HepG2 (cell line): ENCODE results near the gene JPT1. TPM values are rescaled to one million over a fixed set of nuclear protein-coding genes. Genes with fewer than 3 reads are reported as not detected.
A peak's percentile ranks its signal among the peaks of the same experiment; 100 is the strongest.

Experiments
- HDAC1 ChIP-seq: sonication (generic); formaldehyde crosslinking; IDR thresholded peaks from 2 replicates; pipeline ENCODE4 v1.5.1; 2020; ENCODE audit warnings: mild to moderate bottlenecking, missing genetic modification reagents
- JARID2 ChIP-seq: sonication (generic); formaldehyde crosslinking; IDR thresholded peaks from 2 replicates; pipeline ENCODE4 v1.8.1; 2023; ENCODE audit warnings: missing genetic modification reagents, inconsistent platforms; ENCODE audit not compliant: insufficient replicate concordance
- KDM2A ChIP-seq: sonication (generic); formaldehyde crosslinking; IDR thresholded peaks from 2 replicates; pipeline ENCODE4 v1.4.0; 2020; ENCODE audit warnings: low read depth, missing genetic modification reagents, borderline replicate concordance
- LCORL ChIP-seq, 2 experiments: fragments of 450-650 bp in 1 of 2; sonication (generic) in 1 of 2; formaldehyde crosslinking in 1 of 2; IDR thresholded peaks; 2 replicates each; pipeline versions ENCODE4 v1.5.0 to v1.6.1; 2017 to 2020; ENCODE audit warnings: antibody characterized with exemption in 1 of 2, missing genetic modification reagents in 1 of 2
- MBNL3 ChIP-seq: fragments of 250-450 bp; sonication (Bioruptor Pico); conservative IDR thresholded peaks from 2 replicates; pipeline ENCODE4 v1.8.0; 2022; ENCODE audit warnings: mild to moderate bottlenecking, inconsistent platforms
- NPAS2 ChIP-seq: sonication (generic); formaldehyde crosslinking; IDR thresholded peaks from 2 replicates; pipeline ENCODE4 v1.8.0; 2022; ENCODE audit warnings: mild to moderate bottlenecking, missing genetic modification reagents, borderline replicate concordance
- PTBP1 ChIP-seq: fragments of 200-400 bp; formaldehyde crosslinking; IDR thresholded peaks from 2 replicates; pipeline ENCODE4 v1.6.1; 2018; ENCODE audit warnings: low read length, low read depth; ENCODE audit not compliant: poor library complexity, severe bottlenecking
- RFXANK ChIP-seq: IDR thresholded peaks from 2 replicates; pipeline ENCODE4 v1.6.1; 2016
- RXRA ChIP-seq: sonication (generic); formaldehyde crosslinking; IDR thresholded peaks from 2 replicates; pipeline ENCODE4 v1.5.1; 2020; ENCODE audit warnings: missing genetic modification reagents
- SAFB2 ChIP-seq: sonication (generic); formaldehyde crosslinking; IDR thresholded peaks from 2 replicates; pipeline ENCODE4 v1.5.1; 2020; ENCODE audit warnings: missing genetic modification reagents, low read depth, mild to moderate bottlenecking, borderline replicate concordance
- THAP11 ChIP-seq: IDR thresholded peaks from 2 replicates; pipeline ENCODE4 v1.6.1; 2016; ENCODE audit warnings: missing biosample characterization, missing genetic modification reagents
- XBP1 ChIP-seq: sonication (generic); formaldehyde crosslinking; IDR thresholded peaks from 2 replicates; pipeline ENCODE4 v1.5.0; 2020; ENCODE audit warnings: missing genetic modification reagents
- ZBTB1 ChIP-seq: sonication (generic); formaldehyde crosslinking; IDR thresholded peaks from 2 replicates; pipeline ENCODE4 v1.4.0; 2020; ENCODE audit warnings: missing genetic modification reagents, borderline replicate concordance
- ZC3H13 ChIP-seq: sonication (generic); formaldehyde crosslinking; IDR thresholded peaks from 2 replicates; pipeline ENCODE4 v1.8.1; 2023; ENCODE audit warnings: mild to moderate bottlenecking, missing genetic modification reagents, moderate library complexity
- ZFP36L1 ChIP-seq: sonication (generic); formaldehyde crosslinking; IDR thresholded peaks from 2 replicates; pipeline ENCODE4 v1.8.0; 2022; ENCODE audit warnings: mild to moderate bottlenecking, missing genetic modification reagents, moderate library complexity
- ZKSCAN1 ChIP-seq: fragments of 150-350 bp; IDR thresholded peaks from 2 replicates; pipeline ENCODE4 v1.6.1; 2014; ENCODE audit warnings: low read length
- ZNF260 ChIP-seq: sonication (generic); formaldehyde crosslinking; IDR thresholded peaks from 2 replicates; pipeline ENCODE4 v1.4.0; 2020; ENCODE audit warnings: missing genetic modification reagents, low read depth, mild to moderate bottlenecking, borderline replicate concordance
- ZNF292 ChIP-seq: sonication (generic); formaldehyde crosslinking; IDR thresholded peaks from 2 replicates; pipeline ENCODE4 v1.8.1; 2022; ENCODE audit warnings: mild to moderate bottlenecking, low read depth, missing genetic modification reagents, borderline replicate concordance
- ZNF3 ChIP-seq: IDR thresholded peaks from 2 replicates; pipeline ENCODE4 v1.7.0; 2017; ENCODE audit warnings: inconsistent platforms
- ZNF331 ChIP-seq: sonication (generic); formaldehyde crosslinking; IDR thresholded peaks from 2 replicates; pipeline ENCODE4 v1.4.0; 2020; ENCODE audit warnings: missing genetic modification reagents
- ZNF766 ChIP-seq: sonication (generic); formaldehyde crosslinking; IDR thresholded peaks from 2 replicates; pipeline ENCODE4 v1.5.0; 2020; ENCODE audit warnings: missing genetic modification reagents, borderline replicate concordance
- ZZZ3 ChIP-seq: sonication (generic); formaldehyde crosslinking; IDR thresholded peaks from 2 replicates; pipeline ENCODE4 v1.4.0; 2020; ENCODE audit warnings: missing genetic modification reagents, mild to moderate bottlenecking, borderline replicate concordance
- polyA plus RNA-seq, 8 experiments: library from polyadenylated mRNA; depleted of rRNA in 3 of 8; stranded (reverse) in 7 of 8; unstranded in 1 of 8; fragments of >200 nt; fragmentation: Illumina TruSeq in 4 of 8; extraction: Trizol in 4 of 8; gene quantifications; 2 replicates each; pipeline versions ENCODE4 v1.2.1 to v1.2.3, GENCODE V29; 2011 to 2016; ENCODE audit warnings: low read depth in 4 of 8, missing spikeins in 1 of 8, mixed read lengths in 1 of 8; ENCODE audit not compliant: insufficient read depth in 1 of 8
- total RNA-seq, 5 experiments: library from RNA; depleted of rRNA; stranded (reverse); fragments of >200 nt; fragmentation: Illumina TruSeq; extraction: Trizol; gene quantifications; 2 replicates each; pipeline ENCODE4 v1.2.3, GENCODE V29; 2016; ENCODE audit warnings: low read depth in 1 of 5
- TF ChIP-seq, protein P1 (sequence below): conservative IDR thresholded peaks from 2 replicates; pipeline ENCODE4 v1.6.1; 2018; ENCODE audit warnings: missing genetic modification reagents
- TF ChIP-seq, protein P2 (sequence below): sonication (generic); formaldehyde crosslinking; IDR thresholded peaks from 2 replicates; pipeline ENCODE4 v1.4.0; 2020; ENCODE audit warnings: missing genetic modification reagents
- TF ChIP-seq, protein P3 (sequence below): sonication (generic); formaldehyde crosslinking; IDR thresholded peaks from 2 replicates; pipeline ENCODE4 v1.4.0; 2020; ENCODE audit warnings: low read depth, mild to moderate bottlenecking, missing genetic modification reagents
- TF ChIP-seq, protein P4 (sequence below): IDR thresholded peaks from 2 replicates; pipeline ENCODE4 v1.6.1; 2016; ENCODE audit warnings: control low read depth

The JPT1 gene
- total and polyA plus RNA-seq, 2 of the 13 experiments (the other 11 are each of a cell fraction or from before 2014, with no cell fraction given): 43.3 to 256 TPM

DNA sequence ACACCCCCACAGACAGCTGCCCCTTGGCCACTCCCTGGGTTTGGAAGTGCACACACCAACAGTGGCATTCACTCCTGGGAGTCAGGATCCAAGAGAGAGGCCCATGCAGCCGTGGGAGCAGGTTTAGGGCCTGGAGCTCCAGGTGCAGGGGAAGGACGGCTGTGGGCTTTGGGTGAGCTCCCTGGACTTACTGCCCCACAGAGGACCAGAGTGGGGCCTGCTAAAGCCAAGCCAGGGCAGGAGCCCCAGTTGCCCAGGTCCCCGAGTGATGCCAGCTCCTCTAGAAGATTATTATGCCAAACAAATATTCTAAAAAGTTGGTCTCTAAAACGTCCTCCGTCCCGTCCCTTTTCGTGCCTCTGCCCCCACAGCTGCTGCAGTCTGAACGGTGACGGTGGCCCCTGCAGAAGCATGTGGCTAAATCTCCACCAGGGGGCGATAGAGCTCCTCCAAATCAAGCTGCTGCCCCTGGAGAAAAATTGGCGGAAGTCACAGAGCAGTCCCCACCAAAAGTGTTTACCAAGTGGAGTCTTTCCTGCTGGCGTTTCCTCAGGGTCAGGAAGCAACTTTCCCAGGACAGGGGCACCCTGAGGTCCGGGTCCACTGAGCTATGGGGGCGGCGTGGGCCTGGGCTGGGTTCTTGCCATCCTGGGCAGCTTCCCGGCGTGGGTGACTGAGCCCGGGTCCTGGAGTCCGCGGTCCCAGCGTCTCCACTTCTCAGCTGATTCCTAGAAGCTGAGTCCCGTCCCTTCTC, 40.3 kb downstream of the JPT1 start (continued):
- TF ChIP-seq PTBP1 (no peak), THAP11 (CRISPR knock-in tag) (peak; percentile 60), RFXANK (CRISPR knock-in tag) (no peak), NPAS2 (CRISPR knock-in tag) (no peak), HDAC1 (CRISPR knock-in tag) (no peak; the same call in 1 of the 2 replicates), MBNL3 (CRISPR knock-in tag) (no peak), ZNF766 (CRISPR knock-in tag) (no peak), ZNF3 (CRISPR knock-in tag) (no peak), ZNF331 (0 out of 2 replicates have a peak, but pooled peaks have one; percentile 26), ZFP36L1 (CRISPR knock-in tag) (no peak), ZZZ3 (CRISPR knock-in tag) (peak; percentile 73), ZNF292 (CRISPR knock-in tag) (no peak), ZNF260 (CRISPR knock-in tag) (no peak), RXRA (CRISPR knock-in tag) (peak; percentile 13; the same call in 1 of the 2 replicates), ZKSCAN1 (no peak), LCORL (IDR thresholded peaks at IDR 0.05) (no peak), LCORL (CRISPR knock-in tag; IDR thresholded peaks at IDR 0.05) (peak; percentile 80; the same call in 1 of the 2 replicates), ZBTB1 (no peak), JARID2 (CRISPR knock-in tag) (no peak), ZC3H13 (CRISPR knock-in tag) (no peak), KDM2A (CRISPR knock-in tag) (peak; percentile 58; the same call in 1 of the 2 replicates), SAFB2 (CRISPR knock-in tag) (no peak; the same call in 1 of the 2 replicates), XBP1 (no peak)
- TF ChIP-seq, protein P1, sequence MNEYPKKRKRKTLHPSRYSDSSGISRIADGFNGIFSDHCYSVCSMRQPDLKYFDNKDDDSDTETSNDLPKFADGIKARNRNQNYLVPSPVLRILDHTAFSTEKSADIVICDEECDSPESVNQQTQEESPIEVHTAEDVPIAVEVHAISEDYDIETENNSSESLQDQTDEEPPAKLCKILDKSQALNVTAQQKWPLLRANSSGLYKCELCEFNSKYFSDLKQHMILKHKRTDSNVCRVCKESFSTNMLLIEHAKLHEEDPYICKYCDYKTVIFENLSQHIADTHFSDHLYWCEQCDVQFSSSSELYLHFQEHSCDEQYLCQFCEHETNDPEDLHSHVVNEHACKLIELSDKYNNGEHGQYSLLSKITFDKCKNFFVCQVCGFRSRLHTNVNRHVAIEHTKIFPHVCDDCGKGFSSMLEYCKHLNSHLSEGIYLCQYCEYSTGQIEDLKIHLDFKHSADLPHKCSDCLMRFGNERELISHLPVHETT (CRISPR knock-in tag): peak; percentile 63; the same call in 1 of the 2 replicates
- TF ChIP-seq, protein P2, sequence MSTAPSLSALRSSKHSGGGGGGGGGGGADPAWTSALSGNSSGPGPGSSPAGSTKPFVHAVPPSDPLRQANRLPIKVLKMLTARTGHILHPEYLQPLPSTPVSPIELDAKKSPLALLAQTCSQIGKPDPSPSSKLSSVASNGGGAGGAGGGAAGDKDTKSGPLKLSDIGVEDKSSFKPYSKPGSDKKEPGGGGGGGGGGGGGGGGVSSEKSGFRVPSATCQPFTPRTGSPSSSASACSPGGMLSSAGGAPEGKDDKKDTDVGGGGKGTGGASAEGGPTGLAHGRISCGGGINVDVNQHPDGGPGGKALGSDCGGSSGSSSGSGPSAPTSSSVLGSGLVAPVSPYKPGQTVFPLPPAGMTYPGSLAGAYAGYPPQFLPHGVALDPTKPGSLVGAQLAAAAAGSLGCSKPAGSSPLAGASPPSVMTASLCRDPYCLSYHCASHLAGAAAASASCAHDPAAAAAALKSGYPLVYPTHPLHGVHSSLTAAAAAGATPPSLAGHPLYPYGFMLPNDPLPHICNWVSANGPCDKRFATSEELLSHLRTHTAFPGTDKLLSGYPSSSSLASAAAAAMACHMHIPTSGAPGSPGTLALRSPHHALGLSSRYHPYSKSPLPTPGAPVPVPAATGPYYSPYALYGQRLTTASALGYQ (CRISPR knock-in tag): no peak
- TF ChIP-seq, protein P3, sequence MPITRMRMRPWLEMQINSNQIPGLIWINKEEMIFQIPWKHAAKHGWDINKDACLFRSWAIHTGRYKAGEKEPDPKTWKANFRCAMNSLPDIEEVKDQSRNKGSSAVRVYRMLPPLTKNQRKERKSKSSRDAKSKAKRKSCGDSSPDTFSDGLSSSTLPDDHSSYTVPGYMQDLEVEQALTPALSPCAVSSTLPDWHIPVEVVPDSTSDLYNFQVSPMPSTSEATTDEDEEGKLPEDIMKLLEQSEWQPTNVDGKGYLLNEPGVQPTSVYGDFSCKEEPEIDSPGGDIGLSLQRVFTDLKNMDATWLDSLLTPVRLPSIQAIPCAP (CRISPR knock-in tag): no peak
- TF ChIP-seq, protein P4, sequence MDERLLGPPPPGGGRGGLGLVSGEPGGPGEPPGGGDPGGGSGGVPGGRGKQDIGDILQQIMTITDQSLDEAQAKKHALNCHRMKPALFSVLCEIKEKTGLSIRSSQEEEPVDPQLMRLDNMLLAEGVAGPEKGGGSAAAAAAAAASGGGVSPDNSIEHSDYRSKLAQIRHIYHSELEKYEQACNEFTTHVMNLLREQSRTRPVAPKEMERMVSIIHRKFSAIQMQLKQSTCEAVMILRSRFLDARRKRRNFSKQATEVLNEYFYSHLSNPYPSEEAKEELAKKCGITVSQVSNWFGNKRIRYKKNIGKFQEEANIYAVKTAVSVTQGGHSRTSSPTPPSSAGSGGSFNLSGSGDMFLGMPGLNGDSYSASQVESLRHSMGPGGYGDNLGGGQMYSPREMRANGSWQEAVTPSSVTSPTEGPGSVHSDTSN (CRISPR knock-in tag): no peak
